ENCODE measurements around the gene DGCR2.

GRCh38 chr22:19138217-19139000 is 16.2 kb upstream of the DGCR2 start:
- TF ChIP-seq CTCF (IDR thresholded peaks at IDR 0.05; ENCODE audit: control extremely low read depth in 1 of 3, insufficient read depth in 1 of 3, low read depth in 1 of 3, low read length in 3 of 3) = no peak
- no peak for TF ChIP-seq EGR1 (IDR thresholded peaks at IDR 0.05; ENCODE audit: borderline replicate concordance, low read depth, low read length)
- TF ChIP-seq USF2 (IDR thresholded peaks at IDR 0.05; ENCODE audit: low read length) = no peak
- TF ChIP-seq EP300 (IDR thresholded peaks at IDR 0.05; ENCODE audit: borderline replicate concordance in 1 of 2, low read depth in 2 of 2, low read length in 2 of 2) = no peak
- TF ChIP-seq POLR2A (IDR thresholded peaks at IDR 0.05; ENCODE audit: control extremely low read depth in 1 of 2, low read depth in 2 of 2, low read length in 2 of 2) = no peak

Data from H1 (cell line).